Measurements from ENCODE around the gene SERPINB1. TPM values are rescaled to one million over a fixed set of nuclear protein-coding genes. Genes with fewer than 3 reads are reported as not detected.

SERPINB1 gene
- total RNA-seq, 1 experiment from 2014 or later = 82.3 TPM

- BruUV-seq (replicated peaks) = no TSS peak
- Histone ChIP-seq H3K27ac (no peak overlapping the region), H3K27me3 (ENCODE audit: insufficient read depth, low read depth) (no peaks in the 10 kb centered on the region), H3K79me2 (ENCODE audit: low read depth) (no peaks in the 10 kb centered on the region), H3K9me2 (ENCODE audit: insufficient read depth) (no peaks in the 10 kb centered on the region), H3K4me3 (no peak overlapping the region), H3F3A (ENCODE audit: insufficient read depth, low read depth) (peaks cover 6% of the 10 kb centered on the region; the same call in 1 of the 2 replicates), H3K9me3 (ENCODE audit: insufficient read depth, low read depth) (no peaks in the 10 kb centered on the region), H3K4me1 (replicated peaks; ENCODE audit: insufficient read depth) (peaks cover 13% of the 10 kb centered on the region), H4K20me1 (ENCODE audit: insufficient read depth) (no peaks in the 10 kb centered on the region), H3K4me2 (no peak overlapping the region), H3K36me3 (ENCODE audit: low read depth) (no peaks in the 10 kb centered on the region), H2AFZ (no peak overlapping the region)
- ChIA-PET CTCF (interaction anchor here (0.5 to 1.0 kb wide), 4 partner anchors 19 to 142 kb away, joined by 3 to 4 read pairs (median 3); no protein-coding TSS in a partner anchor), POLR2A (ENCODE audit: unreplicated experiment) (interaction anchor here (0.5 to 0.7 kb wide), 6 partner anchors 19 to 1244 kb away, joined by 3 to 6 read pairs (median 4); no protein-coding TSS in a partner anchor)
- intact Hi-C loops (cut with micrococcal nuclease; ENCODE audit: unreplicated experiment) = loop anchor here (1.0 to 5.0 kb wide), 3 partner anchors 19 to 425 kb away; partner anchors contain the start of gene RIPK1
- DNase-seq = peak; percentile 39 to 83
- TF ChIP-seq CTCF (conservative IDR thresholded peaks at IDR 0.05) (no peak), EZH2 (IDR thresholded peaks at IDR 0.05; ENCODE audit: low read depth) (no peak)
These were observed 16.1 kb upstream of the SERPINB1 start for GRCh38 chr6:2857580-2858337.

GRCh38 chr6:2857185-2857579, 15.5 kb upstream of the SERPINB1 start:
- ChIA-PET POLR2A (ENCODE audit: unreplicated experiment) (interaction anchor here (0.5 to 0.7 kb wide), 4 partner anchors 20 to 142 kb away, joined by 3 to 6 read pairs (median 5); no protein-coding TSS in a partner anchor), CTCF (interaction anchor here (0.5 to 1.0 kb wide), 4 partner anchors 20 to 143 kb away, joined by 3 to 4 read pairs (median 3); no protein-coding TSS in a partner anchor)
- no peaks in the 10 kb centered on the region for H3K79me2 ChIP-seq (ENCODE audit: low read depth)
- no peak overlapping the region for H2AFZ ChIP-seq
- intact Hi-C loops (cut with micrococcal nuclease; ENCODE audit: unreplicated experiment) = loop anchor here (1.0 to 5.0 kb wide), 3 partner anchors 19 to 425 kb away; partner anchors contain the start of gene RIPK1
- H3K4me2 ChIP-seq = no peak overlapping the region
- TF ChIP-seq EZH2 (IDR thresholded peaks at IDR 0.05; ENCODE audit: low read depth) (no peak), CTCF (conservative IDR thresholded peaks at IDR 0.05) (no peak)
- no peaks in the 10 kb centered on the region for H3K27me3 ChIP-seq (ENCODE audit: insufficient read depth, low read depth)
- H3K36me3 ChIP-seq (ENCODE audit: low read depth) = no peaks in the 10 kb centered on the region
- peaks cover 13% of the 10 kb centered on the region for H3K4me1 ChIP-seq (replicated peaks; ENCODE audit: insufficient read depth)
- H3K9me3 ChIP-seq (ENCODE audit: insufficient read depth, low read depth) = no peaks in the 10 kb centered on the region
- no peaks in the 10 kb centered on the region for H4K20me1 ChIP-seq (ENCODE audit: insufficient read depth)
- H3K9me2 ChIP-seq (ENCODE audit: insufficient read depth) = no peaks in the 10 kb centered on the region
- TSS peak; percentile 66 for BruUV-seq (replicated peaks)
- H3K27ac ChIP-seq = no peak overlapping the region
- peaks cover 6% of the 10 kb centered on the region; the same call in 1 of the 2 replicates for H3F3A ChIP-seq (ENCODE audit: insufficient read depth, low read depth)
- DNase-seq = no peak
- no peak overlapping the region for H3K4me3 ChIP-seq

- H3K4me2 ChIP-seq = no peak overlapping the region
- H3K79me2 ChIP-seq (ENCODE audit: low read depth) = no peaks in the 10 kb centered on the region
- H3F3A ChIP-seq (ENCODE audit: insufficient read depth, low read depth) = peaks cover 6% of the 10 kb centered on the region; the same call in 1 of the 2 replicates
- no peaks in the 10 kb centered on the region for H4K20me1 ChIP-seq (ENCODE audit: insufficient read depth)
- H3K9me3 ChIP-seq (ENCODE audit: insufficient read depth, low read depth) = no peaks in the 10 kb centered on the region
- H3K36me3 ChIP-seq (ENCODE audit: low read depth) = no peaks in the 10 kb centered on the region
- ChIA-PET CTCF (interaction anchor here (0.7 kb wide), 1 partner anchor 64 kb away, joined by 3 read pairs; no protein-coding TSS in a partner anchor), POLR2A (ENCODE audit: unreplicated experiment) (no interaction called here)
- no peaks in the 10 kb centered on the region for H3K27me3 ChIP-seq (ENCODE audit: insufficient read depth, low read depth)
- TF ChIP-seq CTCF (conservative IDR thresholded peaks at IDR 0.05) = no peak
- no peak for TF ChIP-seq EZH2 (IDR thresholded peaks at IDR 0.05; ENCODE audit: low read depth)
- intact Hi-C loops (cut with micrococcal nuclease; ENCODE audit: unreplicated experiment) = loop anchor here (5.0 kb wide), 2 partner anchors 212 to 423 kb away; partner anchors contain the start of gene RIPK1
- no peaks in the 10 kb centered on the region for H3K9me2 ChIP-seq (ENCODE audit: insufficient read depth)
- no peak for DNase-seq
- H2AFZ ChIP-seq = no peak overlapping the region
- peaks cover 24% of the 10 kb centered on the region for H3K4me1 ChIP-seq (replicated peaks; ENCODE audit: insufficient read depth)
- H3K4me3 ChIP-seq = no peak overlapping the region
- peak overlapping the region; percentile 99 for H3K27ac ChIP-seq
- BruUV-seq (replicated peaks) = no TSS peak
These were observed 13.4 kb upstream of the SERPINB1 start for GRCh38 chr6:2855061-2855519.
